H7 (cell line): Measurements from ENCODE around the gene ARVCF. TPM values are rescaled to one million over a fixed set of nuclear protein-coding genes. Genes with fewer than 3 reads are reported as not detected.
A peak's percentile ranks its signal among the peaks of the same experiment; 100 is the strongest.

ENCODE experiments used
- DNase-seq: peaks from one replicate; pipeline ENCODE4 v3.0.0; 2012
- H3K27me3 ChIP-seq: 2 replicates; pipeline ENCODE4 v1.6.0; 2011; ENCODE audit warnings: mild to moderate bottlenecking, low read length; ENCODE audit not compliant: control insufficient read depth, insufficient read depth
- H3K36me3 ChIP-seq: replicated peaks from 2 replicates; pipeline ENCODE4 v1.5.1; 2011; ENCODE audit warnings: low read length; ENCODE audit not compliant: control insufficient read depth, insufficient read depth
- H3K4me3 ChIP-seq: 2 replicates; pipeline ENCODE4 v1.5.1; 2011; ENCODE audit warnings: low read depth, mild to moderate bottlenecking, control low read depth, low read length, moderate library complexity; ENCODE audit not compliant: insufficient read depth
- total RNA-seq: library from RNA; depleted of rRNA; stranded (reverse); fragments of >200 nt; shearing (Covaris generic); gene quantifications from 2 replicates; pipeline ENCODE4 v1.2.3, GENCODE V29; 2014

ARVCF gene
- total RNA-seq, 1 experiment from 2014 or later: 35.8 TPM

DNA sequence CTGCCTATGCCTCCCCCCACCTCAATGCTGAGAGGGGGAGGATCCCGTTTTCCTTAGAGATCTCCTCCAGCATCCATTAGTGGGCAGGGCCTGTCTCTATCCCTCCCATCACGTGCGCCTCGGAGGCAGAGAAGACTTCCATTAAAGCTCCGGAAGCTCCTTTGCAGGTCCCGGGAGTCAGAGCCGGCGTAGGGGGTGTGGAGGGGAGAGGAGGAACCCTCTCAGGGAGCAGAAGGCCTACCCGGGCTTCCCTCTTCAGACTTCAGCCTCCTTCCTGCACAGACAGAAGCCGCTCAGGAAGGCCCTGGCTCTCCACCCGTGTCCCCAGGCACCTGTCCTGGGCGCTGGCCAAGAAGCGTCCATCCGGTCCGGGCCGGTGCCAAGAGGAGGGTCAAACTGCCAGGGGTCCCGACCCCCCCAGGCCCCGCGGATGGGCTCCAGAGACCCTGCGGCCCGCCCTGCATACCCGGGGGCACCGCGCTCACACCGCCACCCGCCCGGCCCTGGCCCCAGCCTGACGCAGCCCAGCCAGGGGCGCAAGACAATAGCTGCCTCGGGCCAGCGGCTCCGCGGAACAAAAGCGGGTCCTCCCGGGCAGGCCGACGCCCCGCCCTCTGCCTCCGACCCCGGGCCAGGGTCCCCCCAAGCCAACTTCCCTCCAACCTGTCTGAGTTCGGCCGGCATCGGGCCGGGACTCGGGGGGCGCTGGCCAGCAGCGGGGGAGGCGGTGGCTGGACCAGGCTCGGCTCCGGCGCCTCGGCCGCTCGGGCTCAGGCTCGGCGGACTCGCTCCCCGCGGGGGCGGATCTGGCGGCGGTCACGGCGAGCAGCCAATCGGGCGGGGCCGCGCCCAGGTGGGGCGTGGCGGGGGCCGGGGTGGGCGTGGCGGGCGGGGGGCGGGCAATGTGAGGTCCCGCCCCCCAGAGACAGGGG is 29.9 kb downstream of the ARVCF start:
- no peaks in the 10 kb centered on the region; the same call in 1 of the 2 replicates for H3K36me3 ChIP-seq
- H3K27me3 ChIP-seq: no peaks in the 10 kb centered on the region
- H3K4me3 ChIP-seq: peak overlapping the region; percentile 78
- peak; percentile 100 for DNase-seq

DNA sequence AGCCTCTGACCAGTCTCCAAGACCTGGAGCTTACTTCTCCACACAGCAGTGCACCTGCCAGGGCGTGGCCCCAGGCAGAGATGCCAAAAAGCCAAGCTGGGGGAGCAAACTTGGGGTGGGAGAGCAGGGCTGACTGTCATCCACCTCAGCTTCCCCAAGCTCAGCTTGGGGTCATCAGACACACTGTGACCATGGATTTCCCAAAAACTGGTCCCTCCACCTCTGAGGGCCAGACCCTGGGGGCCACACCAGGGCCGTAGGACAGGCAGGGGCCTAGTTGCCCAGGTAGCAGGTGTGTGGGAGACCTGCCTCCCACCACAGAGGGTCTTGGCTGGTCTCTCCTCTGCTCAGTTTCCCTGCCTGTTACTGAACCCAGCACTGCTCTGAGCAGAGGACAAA is 30.6 kb downstream of the ARVCF start:
- Histone ChIP-seq H3K27me3 (no peaks in the 10 kb centered on the region), H3K4me3 (peak overlapping the region; percentile 78; the same call in 1 of the 2 replicates), H3K36me3 (no peaks in the 10 kb centered on the region; the same call in 1 of the 2 replicates)
- no peak for DNase-seq

DNA sequence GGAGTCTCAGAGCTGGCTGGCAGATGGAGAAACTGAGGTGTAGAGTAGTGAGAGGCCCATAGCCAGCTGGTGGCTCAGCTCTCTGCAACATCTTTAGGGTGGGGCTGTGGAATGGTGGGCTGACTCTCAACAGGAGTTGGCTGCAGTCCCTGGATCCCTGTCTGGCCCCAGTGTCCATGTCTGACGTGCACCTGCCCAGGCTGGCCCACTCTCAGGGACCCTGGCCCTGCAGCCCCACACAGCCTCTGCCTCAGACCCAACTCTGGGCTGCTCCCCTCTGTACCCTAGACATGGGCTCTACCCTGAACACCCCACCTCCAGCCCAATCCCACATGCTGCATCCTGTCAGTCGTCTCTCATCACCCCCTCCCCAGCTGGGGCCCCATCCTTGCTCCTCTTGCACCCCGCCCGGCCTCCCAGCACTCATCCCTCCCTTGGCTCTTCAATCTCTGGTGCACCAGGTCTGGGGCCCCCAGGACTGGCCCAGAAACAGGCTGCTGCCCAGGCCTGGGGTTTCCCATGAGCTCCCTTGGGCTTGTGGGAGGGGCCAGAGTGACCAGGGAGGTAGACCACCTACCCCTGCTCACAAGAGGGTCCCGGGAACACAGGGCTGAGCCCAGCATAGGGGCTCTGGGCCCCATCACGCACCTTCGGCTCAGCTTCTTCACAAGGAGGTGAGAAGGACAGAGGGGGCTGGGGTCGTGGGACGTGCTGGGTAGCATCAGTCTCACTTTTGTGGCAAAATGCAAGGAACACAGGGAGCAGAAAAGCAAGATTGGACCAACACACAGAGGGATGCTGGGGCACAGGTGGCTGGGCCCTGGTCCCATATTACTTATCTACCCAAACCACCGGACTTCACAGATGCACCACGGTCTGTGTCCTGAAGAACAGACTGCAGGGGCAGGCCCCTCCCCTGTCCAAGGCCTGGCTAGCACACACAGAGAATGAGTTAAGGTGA is 31.5 kb downstream of the ARVCF start:
- H3K27me3 ChIP-seq: no peaks in the 10 kb centered on the region
- DNase-seq: no peak
- H3K36me3 ChIP-seq: peaks cover 2% of the 10 kb centered on the region
- no peak overlapping the region for H3K4me3 ChIP-seq

DNA sequence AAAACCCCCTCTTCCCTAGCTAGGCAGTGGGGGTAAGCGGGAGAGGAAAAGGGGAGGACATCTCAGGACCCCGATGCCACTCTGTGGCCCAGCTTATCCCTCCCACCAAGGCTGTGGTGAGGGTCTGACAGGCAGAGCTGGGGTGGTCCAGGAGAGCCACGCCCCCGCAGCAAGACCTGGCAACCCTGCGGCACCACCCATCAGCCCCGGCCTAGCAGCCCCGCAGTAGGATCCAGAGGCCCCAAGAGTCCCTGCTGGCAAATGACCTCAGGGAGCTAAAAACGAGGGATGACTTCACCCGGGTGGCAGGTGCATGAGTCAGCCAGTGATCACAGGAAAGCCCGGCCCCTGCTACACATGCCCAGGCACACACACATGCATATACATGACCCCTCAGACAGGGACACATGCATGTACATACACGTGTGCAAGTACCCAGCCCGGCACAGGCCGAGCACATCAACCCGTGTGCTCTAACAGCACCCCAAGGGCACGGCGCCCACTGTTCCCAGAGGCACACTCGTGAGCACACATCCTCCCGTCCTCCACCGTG is 32.3 kb downstream of the ARVCF start:
- Histone ChIP-seq H3K27me3 (no peaks in the 10 kb centered on the region), H3K36me3 (peaks cover 5% of the 10 kb centered on the region), H3K4me3 (no peak overlapping the region)
- no peak for DNase-seq

DNA sequence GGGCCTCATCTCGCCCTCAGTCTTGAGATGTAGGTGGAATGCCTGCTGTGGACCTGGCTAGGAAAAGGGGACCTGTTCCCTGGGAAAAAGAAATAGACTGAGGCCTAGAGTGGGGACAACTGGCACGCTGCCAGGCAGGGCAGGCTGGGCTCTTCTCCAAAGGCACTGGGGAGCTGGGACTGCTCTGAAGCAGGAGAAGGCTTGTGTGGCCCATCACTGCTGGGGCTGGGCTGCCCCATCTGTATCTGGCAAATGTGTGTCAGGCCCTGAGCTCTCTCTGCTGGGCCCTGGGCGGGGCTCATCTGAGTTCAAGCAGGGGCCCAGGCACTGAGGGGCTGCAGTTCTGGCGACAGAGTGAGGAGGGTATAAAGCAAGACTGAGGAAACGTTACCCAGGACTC is 32.9 kb downstream of the ARVCF start:
- Histone ChIP-seq H3K4me3 (no peak overlapping the region), H3K36me3 (peaks cover 5% of the 10 kb centered on the region), H3K27me3 (no peaks in the 10 kb centered on the region)
- DNase-seq: no peak

DNA sequence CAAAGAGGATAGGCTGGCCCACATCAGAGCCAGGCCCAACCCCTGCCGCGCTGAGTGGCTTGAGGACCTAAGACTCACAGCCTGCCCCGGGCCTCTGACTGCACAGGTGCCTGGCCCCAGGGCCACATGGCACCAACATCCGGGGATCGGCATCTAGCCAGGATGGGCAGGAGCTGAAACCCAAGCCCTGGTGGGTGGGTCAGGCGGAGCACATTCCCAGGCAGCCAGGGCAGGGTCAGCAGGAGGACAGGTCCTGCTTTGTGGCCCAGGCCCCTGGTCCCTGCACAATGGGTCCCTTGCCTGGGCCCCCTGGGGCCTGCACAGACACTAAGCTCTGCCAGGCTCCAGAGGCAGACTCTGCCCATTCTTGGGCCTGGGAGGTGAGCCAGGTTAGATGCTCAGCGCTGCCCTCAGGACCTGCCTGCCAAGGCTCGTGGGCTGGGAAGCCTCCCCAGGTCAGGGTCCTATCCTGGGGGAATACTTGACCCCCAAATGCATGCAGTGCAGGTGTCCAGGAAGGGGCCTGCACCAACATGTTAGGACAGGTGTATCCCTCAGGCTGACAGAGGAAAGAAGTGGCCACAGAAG is 33.5 kb downstream of the ARVCF start:
- no peak for DNase-seq
- H3K27me3 ChIP-seq: no peaks in the 10 kb centered on the region
- peaks cover 5% of the 10 kb centered on the region for H3K36me3 ChIP-seq
- no peak overlapping the region for H3K4me3 ChIP-seq

DNA sequence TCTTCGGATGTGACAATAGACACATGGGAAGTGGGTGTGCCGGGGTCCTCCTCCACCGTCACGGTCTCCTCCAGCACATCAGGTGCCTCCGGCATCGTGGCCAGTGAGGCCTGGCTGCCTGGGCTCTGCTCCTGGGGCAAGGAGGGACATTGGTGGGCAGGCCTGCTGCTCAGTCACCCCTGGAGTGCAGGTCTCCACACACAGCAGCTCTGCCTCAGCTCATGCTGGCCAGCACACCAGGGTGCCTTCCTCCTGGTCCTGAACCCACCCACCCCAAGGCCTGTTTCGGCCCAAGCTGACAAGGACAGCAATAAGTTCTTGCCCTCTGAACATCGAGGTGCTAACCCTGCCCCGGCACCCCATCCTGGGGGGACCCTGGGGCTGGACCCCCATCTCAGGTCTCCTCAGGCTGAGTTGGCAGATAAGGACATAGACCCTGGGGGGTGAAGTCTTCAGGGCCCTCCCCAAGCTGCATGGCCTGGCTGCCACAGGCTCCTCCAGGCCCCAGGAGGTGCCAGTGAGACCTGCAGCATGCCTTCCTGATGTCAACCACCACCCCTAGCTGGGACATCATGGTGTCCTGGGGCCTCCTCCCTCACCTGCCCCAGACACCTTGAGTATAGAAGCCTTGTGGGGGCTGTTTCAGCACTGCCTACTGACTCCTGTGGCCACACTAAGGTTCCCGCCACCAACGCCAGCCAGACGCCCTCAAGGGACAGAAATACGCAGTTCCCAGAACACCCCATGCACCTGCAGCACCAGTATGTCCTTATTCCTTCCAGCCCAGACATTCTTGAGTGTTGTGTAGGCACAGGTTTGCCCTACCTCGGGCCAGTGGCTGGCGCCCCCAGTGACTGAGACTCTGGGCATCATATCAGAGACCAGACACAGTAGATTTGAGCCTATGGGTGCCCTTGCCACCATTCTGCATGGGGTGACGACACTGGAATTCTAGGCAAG is 34.4 kb downstream of the ARVCF start:
- no peak for DNase-seq
- Histone ChIP-seq H3K27me3 (no peaks in the 10 kb centered on the region), H3K36me3 (peaks cover 5% of the 10 kb centered on the region)

DNA sequence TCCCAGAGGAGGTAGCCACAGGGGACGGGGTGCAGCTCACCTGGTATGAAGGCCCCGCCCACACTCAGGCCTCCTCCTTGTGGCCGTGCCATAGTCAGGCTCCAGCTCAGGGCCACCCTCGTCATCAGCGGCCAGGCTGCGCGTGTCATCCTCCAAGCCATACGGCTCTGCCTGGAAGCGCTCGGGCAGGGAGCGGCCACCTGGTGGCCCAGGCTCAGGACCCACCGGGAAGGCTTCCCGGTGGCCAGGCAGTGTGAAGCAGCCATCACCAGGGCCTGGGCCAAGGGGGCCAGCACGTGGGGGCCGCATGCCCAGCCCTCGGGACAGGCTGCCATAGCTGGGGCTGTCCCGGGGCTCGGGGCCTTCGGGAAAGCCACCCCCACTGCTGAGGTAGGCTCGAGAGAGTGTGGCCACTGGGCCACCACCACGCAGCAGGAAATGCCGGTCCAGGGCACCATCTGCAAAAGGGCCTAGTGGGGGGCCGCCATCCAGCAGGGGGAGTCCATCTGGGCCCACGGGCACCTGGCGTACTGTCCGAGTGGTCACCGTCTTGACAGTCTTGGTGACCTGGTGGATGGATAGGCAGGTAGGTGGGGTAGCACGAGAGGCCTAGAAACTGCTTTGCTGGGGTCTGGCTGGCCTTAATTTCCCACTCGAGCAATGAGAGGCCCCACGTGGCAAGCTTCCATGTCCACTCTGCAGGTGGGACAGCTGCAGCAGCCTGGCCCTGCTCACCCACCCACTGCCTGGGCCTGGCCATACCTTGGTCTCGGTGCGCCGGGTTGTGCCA is 35.3 kb downstream of the ARVCF start:
- Histone ChIP-seq H3K36me3 (peaks cover 5% of the 10 kb centered on the region), H3K4me3 (no peak overlapping the region)
- DNase-seq: no peak

More for the DNA sequence above, 34.4 kb downstream of the ARVCF start:
- H3K4me3 ChIP-seq: no peak overlapping the region

DNA sequence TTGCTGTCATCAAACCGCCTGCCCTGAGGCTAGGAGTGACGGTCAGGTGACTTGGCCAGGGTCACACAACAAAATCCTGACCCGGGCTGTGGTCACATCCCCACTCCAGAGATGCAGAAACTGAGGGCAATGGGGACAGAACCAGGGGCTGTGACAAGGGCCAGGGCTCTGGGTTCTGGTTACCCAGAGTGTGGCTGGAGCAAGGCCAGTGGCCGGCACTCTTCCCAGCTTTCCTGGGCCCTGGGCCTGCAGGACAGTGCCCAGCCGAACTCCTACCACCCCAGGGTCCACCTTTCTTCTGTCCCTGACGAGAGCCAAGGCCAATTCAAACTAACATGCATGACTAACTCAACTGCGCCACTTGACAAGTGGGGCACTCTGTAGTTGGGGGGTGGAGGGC is 35.9 kb downstream of the ARVCF start:
- Histone ChIP-seq H3K36me3 (peaks cover 5% of the 10 kb centered on the region), H3K27me3 (no peaks in the 10 kb centered on the region), H3K4me3 (no peak overlapping the region)
- no peak for DNase-seq

More for the DNA sequence above, 35.3 kb downstream of the ARVCF start:
- H3K27me3 ChIP-seq: no peaks in the 10 kb centered on the region

DNA sequence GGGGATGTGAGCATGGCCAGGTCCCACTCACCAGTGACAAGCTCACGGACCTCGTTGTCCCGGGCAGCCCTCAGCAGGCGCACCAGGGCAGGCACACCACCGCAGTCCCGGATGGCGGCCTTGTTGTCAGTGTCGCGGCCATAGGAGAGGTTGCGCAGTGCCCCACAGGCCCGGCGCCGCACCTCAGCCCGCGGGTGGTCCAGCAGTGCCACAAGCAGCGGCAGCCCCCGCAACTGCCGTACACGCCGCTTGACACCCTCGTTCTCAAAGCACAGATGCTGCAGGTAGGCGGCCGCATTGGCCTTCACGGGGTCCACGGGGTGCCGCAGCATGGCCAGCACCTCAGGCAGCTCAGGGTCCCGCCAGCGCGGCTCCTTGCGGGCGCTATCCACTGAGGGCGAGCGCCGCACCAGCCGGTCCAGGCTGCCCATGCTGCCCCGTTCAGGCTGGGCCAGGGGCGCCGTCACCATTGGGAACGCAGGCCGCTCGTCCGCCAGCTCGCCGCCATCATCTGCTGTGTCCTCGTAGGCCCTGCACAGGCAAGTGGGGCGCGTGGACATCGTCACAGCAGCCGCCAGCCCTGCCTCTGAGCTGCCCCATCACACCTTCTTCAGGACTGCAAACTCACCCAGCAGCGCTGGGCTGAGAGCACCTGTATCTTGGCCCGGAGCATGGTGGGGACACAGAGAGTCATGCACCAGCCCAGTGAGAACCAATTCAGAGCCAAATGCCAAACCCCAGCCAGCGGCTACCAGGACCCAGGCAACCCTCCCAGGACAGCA is 36.7 kb downstream of the ARVCF start:
- H3K36me3 ChIP-seq: peaks cover 5% of the 10 kb centered on the region
- no peaks in the 10 kb centered on the region for H3K27me3 ChIP-seq
- H3K4me3 ChIP-seq: no peak overlapping the region
- no peak for DNase-seq

DNA sequence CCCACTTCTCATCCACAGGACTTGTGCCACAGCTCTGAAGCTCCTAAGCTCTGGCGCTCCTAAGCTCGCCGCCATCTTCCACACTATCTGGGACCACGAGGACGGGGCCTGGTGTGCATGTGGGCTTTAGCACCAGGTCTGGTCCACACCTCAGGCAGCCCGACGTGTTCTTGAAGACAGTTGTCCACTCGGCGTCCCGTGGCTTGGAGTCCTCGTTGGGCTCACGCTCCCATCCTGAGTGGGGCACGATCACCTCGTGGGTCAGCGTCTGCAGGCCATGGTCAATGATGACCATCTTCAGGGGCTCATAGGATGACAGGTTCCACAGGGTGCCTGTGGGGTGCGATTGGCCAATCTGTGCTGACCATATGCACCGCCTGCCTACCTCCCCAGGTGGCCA is 37.9 kb downstream of the ARVCF start:
- H3K27me3 ChIP-seq: no peaks in the 10 kb centered on the region
- H3K36me3 ChIP-seq: peaks cover 5% of the 10 kb centered on the region
- no peak overlapping the region for H3K4me3 ChIP-seq
- no peak for DNase-seq
